Smooth muscle cell (in vitro differentiated cells): ENCODE data around the gene ABAT. TPM values are rescaled to one million over a fixed set of nuclear protein-coding genes. Genes with fewer than 3 reads are reported as not detected.

Experiments used
- DNase-seq: peaks from one replicate; lab custom pipeline; 2025; ENCODE audit not compliant: unreplicated experiment; lab: John Stamatoyannopoulos, UW
- H2AFZ ChIP-seq: fragments of 200-600 bp; sonication (generic); 2 replicates; pipeline ENCODE4 v1.6.0; 2016; ENCODE audit warnings: antibody characterized with exemption, low read depth, mild to moderate bottlenecking
- H3F3A ChIP-seq: fragments of 200-600 bp; sonication (generic); 2 replicates; pipeline ENCODE4 v1.6.0; 2017; ENCODE audit warnings: antibody characterized with exemption, low read depth
- H3K27ac ChIP-seq: fragments of 200-600 bp; sonication (generic); 2 replicates; pipeline ENCODE4 v1.5.1; 2016; ENCODE audit warnings: low read depth, mild to moderate bottlenecking
- H3K27me3 ChIP-seq: fragments of 200-600 bp; sonication (generic); 2 replicates; pipeline ENCODE4 v1.6.1; 2016; ENCODE audit warnings: low read depth, mild to moderate bottlenecking
- H3K36me3 ChIP-seq: fragments of 200-600 bp; sonication (generic); 2 replicates; pipeline ENCODE4 v1.5.1; 2016; ENCODE audit warnings: low read depth
- H3K4me1 ChIP-seq: fragments of 200-600 bp; sonication (generic); 2 replicates; pipeline ENCODE4 v1.5.1; 2016; ENCODE audit warnings: low read depth
- H3K4me2 ChIP-seq: fragments of 200-600 bp; sonication (generic); 2 replicates; pipeline ENCODE4 v1.6.0; 2016; ENCODE audit warnings: mild to moderate bottlenecking
- H3K4me3 ChIP-seq: fragments of 200-600 bp; sonication (generic); 2 replicates; pipeline ENCODE4 v1.5.1; 2016; ENCODE audit warnings: mild to moderate bottlenecking
- H3K79me2 ChIP-seq: fragments of 200-600 bp; sonication (generic); 2 replicates; pipeline ENCODE4 v1.6.0; 2016; ENCODE audit warnings: low read depth, mild to moderate bottlenecking
- H3K9ac ChIP-seq: fragments of 200-600 bp; sonication (generic); 2 replicates; pipeline ENCODE4 v1.6.0; 2016; ENCODE audit warnings: low read depth
- H3K9me3 ChIP-seq: fragments of 200-600 bp; sonication (generic); replicated peaks from 2 replicates; pipeline ENCODE4 v1.5.1; 2016; ENCODE audit warnings: low read depth
- H4K20me1 ChIP-seq: fragments of 200-600 bp; sonication (generic); 2 replicates; pipeline ENCODE4 v1.6.0; 2016; ENCODE audit warnings: low read depth
- WGBS: methylation state at CpG from one replicate; pipeline ENCODE4 v1.1.7; 2016; ENCODE audit warnings: low lambda C conversion rate; 5-methylcytosine and 5-hydroxymethylcytosine counted together
- polyA plus RNA-seq: library from polyadenylated mRNA; unstranded; fragments of >200 nt; fragmentation: Nextera tagmentation; extraction: Ambion mirVana; gene quantifications from 2 replicates; pipeline ENCODE4 v1.2.1, GENCODE V29; 2016
- small RNA-seq: library from RNA; depleted of rRNA; stranded (forward); fragments of <200 nt; gene quantifications from one replicate; pipeline ENCODE3, GENCODE V24; 2014
- total RNA-seq: library from RNA; depleted of rRNA; stranded (reverse); fragments of >200 nt; gene quantifications from 2 replicates; pipeline ENCODE4 v1.2.3, GENCODE V29; 2014
- TF ChIP-seq, protein P1 (sequence below): fragments of 200-600 bp; sonication (generic); IDR thresholded peaks from 2 replicates; pipeline ENCODE4 v1.5.1; 2017; ENCODE audit warnings: borderline replicate concordance, mild to moderate bottlenecking, antibody characterized with exemption; ENCODE audit not compliant: insufficient read depth, poor library complexity, severe bottlenecking

ABAT gene
- total and polyA plus RNA-seq, 2 experiments from 2014 or later: 9.2 to 11.3 TPM

- Histone ChIP-seq H3K27me3 (no peaks in the 10 kb centered on the region), H3K36me3 (no peaks in the 10 kb centered on the region), H3K4me3 (no peak overlapping the region), H3K4me2 (no peak overlapping the region), H3K9me3 (no peaks in the 10 kb centered on the region), H3K4me1 (peaks cover 7% of the 10 kb centered on the region), H2AFZ (no peak overlapping the region), H3F3A (no peaks in the 10 kb centered on the region), H4K20me1 (peaks cover 76% of the 10 kb centered on the region), H3K9ac (no peak overlapping the region), H3K79me2 (peaks cover 37% of the 10 kb centered on the region), H3K27ac (no peak overlapping the region)
- no peak for DNase-seq
- TF ChIP-seq, protein P1, sequence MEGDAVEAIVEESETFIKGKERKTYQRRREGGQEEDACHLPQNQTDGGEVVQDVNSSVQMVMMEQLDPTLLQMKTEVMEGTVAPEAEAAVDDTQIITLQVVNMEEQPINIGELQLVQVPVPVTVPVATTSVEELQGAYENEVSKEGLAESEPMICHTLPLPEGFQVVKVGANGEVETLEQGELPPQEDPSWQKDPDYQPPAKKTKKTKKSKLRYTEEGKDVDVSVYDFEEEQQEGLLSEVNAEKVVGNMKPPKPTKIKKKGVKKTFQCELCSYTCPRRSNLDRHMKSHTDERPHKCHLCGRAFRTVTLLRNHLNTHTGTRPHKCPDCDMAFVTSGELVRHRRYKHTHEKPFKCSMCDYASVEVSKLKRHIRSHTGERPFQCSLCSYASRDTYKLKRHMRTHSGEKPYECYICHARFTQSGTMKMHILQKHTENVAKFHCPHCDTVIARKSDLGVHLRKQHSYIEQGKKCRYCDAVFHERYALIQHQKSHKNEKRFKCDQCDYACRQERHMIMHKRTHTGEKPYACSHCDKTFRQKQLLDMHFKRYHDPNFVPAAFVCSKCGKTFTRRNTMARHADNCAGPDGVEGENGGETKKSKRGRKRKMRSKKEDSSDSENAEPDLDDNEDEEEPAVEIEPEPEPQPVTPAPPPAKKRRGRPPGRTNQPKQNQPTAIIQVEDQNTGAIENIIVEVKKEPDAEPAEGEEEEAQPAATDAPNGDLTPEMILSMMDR: no peak
- WGBS: 79% methylated on average over 18 of the region's 18 CpGs
These were observed 157.7 kb downstream of the ABAT start for GRCh38 chr16:8831871-8832716.

GRCh38 chr16:8832717-8833105 lies 158.3 kb downstream of the ABAT start:
- TF ChIP-seq, protein P1: no peak
- no peaks in the 10 kb centered on the region for H3F3A ChIP-seq
- peaks cover 7% of the 10 kb centered on the region for H3K4me1 ChIP-seq
- no peaks in the 10 kb centered on the region for H3K36me3 ChIP-seq
- no peaks in the 10 kb centered on the region for H3K27me3 ChIP-seq
- H3K9me3 ChIP-seq: no peaks in the 10 kb centered on the region
- H3K4me3 ChIP-seq: no peak overlapping the region
- no peak overlapping the region for H3K27ac ChIP-seq
- DNase-seq: no peak
- WGBS: 79% methylated on average over 16 of the region's 16 CpGs
- H3K4me2 ChIP-seq: no peak overlapping the region
- H4K20me1 ChIP-seq: peaks cover 78% of the 10 kb centered on the region
- H3K9ac ChIP-seq: no peak overlapping the region
- peaks cover 41% of the 10 kb centered on the region for H3K79me2 ChIP-seq
- H2AFZ ChIP-seq: no peak overlapping the region

Small RNA genes within 50 kb of the gene (small RNA-seq; reads per million reads assigned to genes)
- gene AC007224.1: 0.18 reads per million
- gene RN7SL743P: 0.13 reads per million
- gene RNU7-63P: not detected

Other genes starting within 250 kb of the ABAT start
- gene TMEM114, start 84.1 kb upstream of the ABAT start, total RNA-seq: not detected in 2 replicates
- gene TMEM114, start 84.1 kb upstream of the ABAT start, polyA plus RNA-seq: not detected in 2 replicates
- gene METTL22, start 52.9 kb upstream of the ABAT start, total RNA-seq: 19.2 and 21.2 TPM in 2 replicates
- gene METTL22, start 52.9 kb upstream of the ABAT start, polyA plus RNA-seq: 33.0 and 37.4 TPM in 2 replicates
- gene TMEM186, start 123.0 kb downstream of the ABAT start, total RNA-seq: 1.1 and 1.3 TPM in 2 replicates
- 9.7 and 10.6 TPM in 2 replicates for gene TMEM186, start 123.0 kb downstream of the ABAT start, polyA plus RNA-seq
- gene PMM2, start 123.2 kb downstream of the ABAT start, total RNA-seq: 31.4 and 47.5 TPM in 2 replicates
- 33.5 and 40.6 TPM in 2 replicates for gene PMM2, start 123.2 kb downstream of the ABAT start, polyA plus RNA-seq
- 62.6 and 74.1 TPM in 2 replicates for gene CARHSP1, start 194.4 kb downstream of the ABAT start, total RNA-seq
- 94.0 and 118 TPM in 2 replicates for gene CARHSP1, start 194.4 kb downstream of the ABAT start, polyA plus RNA-seq
- gene LITAFD, start 207.7 kb downstream of the ABAT start, total RNA-seq: not detected in 2 replicates
- gene LITAFD, start 207.7 kb downstream of the ABAT start, polyA plus RNA-seq: 0.37 TPM in 1 of 2 replicates, not detected in the other